Measurements from ENCODE around the gene ENO1.
A peak's percentile ranks its signal among the peaks of the same experiment; 100 is the strongest.
"Not testable (repeated sequence)": the region's sequence is repeated elsewhere in the genome, so short reads cannot be mapped to it uniquely, and the experiment has no call there.

Gene ENO1

GRCh38 chr1:8878448-8878697 lies at the start of gene ENO1:
TSS of gene ENO1 (minus strand) at chr1:8878686. CDS start at chr1:8874908, 3,778 bp downstream.
- H3K9me3 Mint-ChIP-seq = no peaks in the 10 kb centered on the region
- peaks cover 53% of the 10 kb centered on the region for H3K36me3 Mint-ChIP-seq (ENCODE audit: low read depth)
- H3K4me3 Mint-ChIP-seq = peak within 1 kb of the TSS; percentile 99
- H3K4me1 Mint-ChIP-seq (ENCODE audit: low read depth) = peaks cover 40% of the 10 kb centered on the region
- peak within 1 kb of the TSS; percentile 99 for H3K27ac Mint-ChIP-seq
- H3K27me3 Mint-ChIP-seq (ENCODE audit: low read depth) = no peaks in the 10 kb centered on the region

DNA sequence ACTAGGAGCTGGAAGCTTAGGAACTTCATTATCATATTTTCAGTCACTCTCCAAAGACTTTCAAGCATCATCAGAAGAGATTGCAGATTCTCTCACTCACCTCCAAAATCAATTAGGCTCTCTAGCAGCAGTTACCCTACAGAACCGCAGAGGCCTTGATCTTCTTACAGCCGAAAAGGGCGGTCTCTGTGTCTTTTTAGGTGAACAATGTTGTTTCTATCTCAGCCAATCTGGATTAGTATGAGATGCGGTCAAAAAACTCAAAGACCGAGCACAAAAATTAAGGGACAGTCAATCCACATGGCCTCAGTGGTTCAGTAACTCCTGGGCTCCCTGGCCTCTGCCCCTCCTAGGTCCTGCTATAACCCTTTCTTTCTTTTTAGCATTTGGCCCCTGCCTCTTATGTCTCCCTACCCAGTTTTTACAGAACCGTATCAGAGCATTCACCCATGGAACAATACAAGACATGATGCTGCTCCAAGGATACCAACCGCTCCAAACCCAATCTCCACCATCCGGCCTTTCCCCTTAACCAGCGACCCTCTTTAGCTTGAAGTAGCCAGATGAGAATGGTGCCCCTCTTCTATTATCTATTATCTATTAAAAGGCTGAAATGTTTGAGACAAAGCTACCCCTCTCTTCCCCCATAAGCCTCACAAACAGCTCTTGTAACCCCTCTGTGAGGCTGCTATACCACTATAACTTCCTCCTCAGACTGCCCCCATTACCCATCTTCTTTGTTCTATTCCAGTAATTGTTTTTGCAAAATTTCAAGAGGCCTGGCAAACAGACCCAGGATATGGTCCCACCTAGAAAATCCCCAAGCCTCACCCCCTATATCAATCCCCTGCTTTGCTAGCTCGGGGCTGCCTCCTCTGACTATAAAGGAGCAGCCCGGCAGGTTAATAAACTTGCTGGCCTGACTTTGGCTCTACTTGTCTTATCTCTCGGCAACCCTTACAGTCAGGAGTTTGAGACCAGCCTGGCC lies 48.5 kb upstream of the ENO1 start:
- Mint-ChIP-seq H3K27me3 (ENCODE audit: low read depth) (no peaks in the 10 kb centered on the region), H3K36me3 (ENCODE audit: low read depth) (peaks cover 2% of the 10 kb centered on the region), H3K4me1 (ENCODE audit: low read depth) (peaks cover 20% of the 10 kb centered on the region), H3K4me3 (no peak overlapping the region), H3K9me3 (no peaks in the 10 kb centered on the region), H3K27ac (no peak overlapping the region)

GRCh38 chr1:8925960-8926359 lies 47.5 kb upstream of the ENO1 start:
- H3K36me3 Mint-ChIP-seq (ENCODE audit: low read depth) = peaks cover 3% of the 10 kb centered on the region
- no peak overlapping the region for H3K27ac Mint-ChIP-seq
- H3K27me3 Mint-ChIP-seq (ENCODE audit: low read depth) = no peaks in the 10 kb centered on the region
- H3K4me1 Mint-ChIP-seq (ENCODE audit: low read depth) = peaks cover 25% of the 10 kb centered on the region
- H3K4me3 Mint-ChIP-seq = no peak overlapping the region
- H3K9me3 Mint-ChIP-seq = no peaks in the 10 kb centered on the region

GRCh38 chr1:8925406-8925805 lies 46.9 kb upstream of the ENO1 start:
- Mint-ChIP-seq H3K36me3 (ENCODE audit: low read depth) (peaks cover 7% of the 10 kb centered on the region), H3K9me3 (no peaks in the 10 kb centered on the region), H3K27ac (no peak overlapping the region), H3K27me3 (ENCODE audit: low read depth) (no peaks in the 10 kb centered on the region), H3K4me3 (no peak overlapping the region), H3K4me1 (ENCODE audit: low read depth) (peaks cover 27% of the 10 kb centered on the region)

- Mint-ChIP-seq H3K27ac (no peak overlapping the region), H3K4me3 (no peak overlapping the region), H3K9me3 (no peaks in the 10 kb centered on the region), H3K4me1 (ENCODE audit: low read depth) (peaks cover 30% of the 10 kb centered on the region), H3K36me3 (ENCODE audit: low read depth) (peaks cover 11% of the 10 kb centered on the region), H3K27me3 (ENCODE audit: low read depth) (no peaks in the 10 kb centered on the region)
These were observed 44.5 kb upstream of the ENO1 start for GRCh38 chr1:8922962-8923361.

- not testable (repeated sequence) for H3K27me3 Mint-ChIP-seq (ENCODE audit: low read depth); H3K27ac Mint-ChIP-seq; H3K9me3 Mint-ChIP-seq; H3K4me3 Mint-ChIP-seq
- H3K36me3 Mint-ChIP-seq (ENCODE audit: low read depth) = peaks cover 13% of the 10 kb centered on the region
- H3K4me1 Mint-ChIP-seq (ENCODE audit: low read depth) = peaks cover 35% of the 10 kb centered on the region
These were observed 39.0 kb upstream of the ENO1 start for GRCh38 chr1:8917536-8917935.

- peaks cover 5% of the 10 kb centered on the region for H3K36me3 Mint-ChIP-seq (ENCODE audit: low read depth)
- H3K27ac Mint-ChIP-seq = no peak overlapping the region
- H3K9me3 Mint-ChIP-seq = no peaks in the 10 kb centered on the region
- no peak overlapping the region for H3K4me3 Mint-ChIP-seq
- H3K27me3 Mint-ChIP-seq (ENCODE audit: low read depth) = no peaks in the 10 kb centered on the region
- H3K4me1 Mint-ChIP-seq (ENCODE audit: low read depth) = peaks cover 25% of the 10 kb centered on the region
These were observed 37.0 kb upstream of the ENO1 start for GRCh38 chr1:8915446-8915845.

DNA sequence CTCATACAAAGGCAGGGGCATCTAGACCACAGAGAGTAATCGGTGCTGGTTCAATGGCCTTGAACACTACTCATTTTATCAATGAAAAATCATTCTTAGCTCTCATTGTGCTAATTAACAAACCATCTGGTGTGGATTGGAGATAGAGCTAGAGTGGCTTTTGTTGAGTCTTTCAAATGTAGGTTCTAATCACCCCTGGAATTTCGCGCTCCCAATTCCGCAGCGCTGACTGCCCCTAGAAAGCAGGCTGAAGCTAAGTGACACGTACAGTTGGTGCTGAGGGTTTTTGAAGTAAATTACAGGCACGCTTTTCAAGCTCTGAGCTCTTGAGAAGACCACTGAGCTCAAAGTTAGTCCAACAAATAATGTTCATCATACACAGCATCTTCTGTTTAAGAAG lies 36.0 kb upstream of the ENO1 start:
- Mint-ChIP-seq H3K9me3 (no peaks in the 10 kb centered on the region), H3K4me3 (no peak overlapping the region), H3K27ac (no peak overlapping the region), H3K27me3 (ENCODE audit: low read depth) (no peaks in the 10 kb centered on the region), H3K36me3 (ENCODE audit: low read depth) (peaks cover 7% of the 10 kb centered on the region), H3K4me1 (ENCODE audit: low read depth) (peaks cover 27% of the 10 kb centered on the region)

DNA sequence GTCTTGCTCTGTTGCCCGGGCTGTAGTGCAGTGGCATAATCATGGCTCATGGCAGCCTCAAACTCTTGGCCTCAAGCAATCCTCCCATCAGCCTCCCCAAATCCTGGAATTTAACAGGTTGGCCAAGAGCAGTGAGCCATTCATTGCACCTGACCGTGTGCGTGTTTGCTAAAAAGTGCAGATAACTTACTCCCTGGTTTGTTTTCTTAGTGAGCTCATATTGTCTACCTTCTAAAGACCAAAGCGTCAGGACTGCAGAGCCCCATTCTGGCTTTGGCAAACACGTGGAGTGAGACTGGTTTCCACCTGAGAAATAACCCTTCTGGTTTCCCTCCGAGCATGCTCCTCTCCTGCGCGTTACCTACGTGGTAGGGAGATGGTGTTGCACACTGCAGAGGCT lies 35.0 kb upstream of the ENO1 start:
- H3K4me1 Mint-ChIP-seq (ENCODE audit: low read depth) = peaks cover 20% of the 10 kb centered on the region
- no peaks in the 10 kb centered on the region for H3K9me3 Mint-ChIP-seq
- no peak overlapping the region for H3K27ac Mint-ChIP-seq
- no peaks in the 10 kb centered on the region for H3K27me3 Mint-ChIP-seq (ENCODE audit: low read depth)
- no peak overlapping the region for H3K4me3 Mint-ChIP-seq
- peaks cover 5% of the 10 kb centered on the region for H3K36me3 Mint-ChIP-seq (ENCODE audit: low read depth)

GRCh38 chr1:8911416-8912309 lies 33.2 kb upstream of the ENO1 start:
- Mint-ChIP-seq H3K9me3 (no peaks in the 10 kb centered on the region), H3K27me3 (ENCODE audit: low read depth) (peaks cover 3% of the 10 kb centered on the region), H3K4me3 (no peak overlapping the region), H3K27ac (no peak overlapping the region), H3K4me1 (ENCODE audit: low read depth) (peaks cover 22% of the 10 kb centered on the region), H3K36me3 (ENCODE audit: low read depth) (peaks cover 5% of the 10 kb centered on the region)

DNA sequence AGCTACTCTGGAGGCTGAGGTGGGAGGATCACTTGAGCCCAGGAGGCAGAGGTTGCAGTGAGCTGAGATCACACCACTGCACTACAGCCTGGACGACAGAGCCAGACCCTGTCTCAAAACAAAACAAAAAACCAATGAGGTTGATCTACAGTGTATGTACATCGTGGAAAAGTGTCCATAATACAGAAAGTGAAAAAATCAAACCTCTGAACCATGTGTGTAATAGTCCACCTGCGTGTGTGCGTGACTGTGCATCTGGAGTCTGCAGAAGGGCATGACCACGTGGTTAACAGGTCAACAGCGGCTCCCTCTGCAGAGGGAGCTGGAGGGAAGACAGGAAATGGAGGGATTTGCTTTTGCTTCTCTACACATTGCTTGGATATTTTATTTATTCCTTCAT lies 32.4 kb upstream of the ENO1 start:
- Mint-ChIP-seq H3K4me1 (ENCODE audit: low read depth) (peaks cover 21% of the 10 kb centered on the region), H3K27me3 (ENCODE audit: low read depth) (peaks cover 3% of the 10 kb centered on the region), H3K36me3 (ENCODE audit: low read depth) (peaks cover 4% of the 10 kb centered on the region), H3K4me3 (no peak overlapping the region), H3K27ac (no peak overlapping the region), H3K9me3 (no peaks in the 10 kb centered on the region)

DNA sequence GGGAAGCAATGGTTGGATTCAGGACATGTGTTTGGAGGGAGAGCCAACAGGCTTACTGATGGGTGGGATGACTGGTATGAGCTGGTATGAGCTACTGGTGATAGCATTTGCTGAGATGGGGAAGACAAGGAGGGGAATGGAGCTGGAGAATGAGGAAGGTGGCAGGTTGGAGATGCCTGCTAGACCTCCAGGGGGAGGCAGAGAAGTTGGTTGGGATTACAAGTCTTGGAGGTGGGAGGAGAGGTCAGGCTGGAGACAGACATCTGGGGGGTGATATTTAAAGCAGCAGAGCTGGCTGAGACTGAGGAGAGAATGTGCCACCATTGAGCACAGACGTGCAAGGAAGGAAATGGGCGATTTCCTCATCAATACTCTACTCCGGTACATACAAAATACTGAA lies 31.8 kb upstream of the ENO1 start:
- peaks cover 4% of the 10 kb centered on the region for H3K36me3 Mint-ChIP-seq (ENCODE audit: low read depth)
- no peak overlapping the region for H3K4me3 Mint-ChIP-seq
- no peak overlapping the region for H3K27ac Mint-ChIP-seq
- H3K9me3 Mint-ChIP-seq = no peaks in the 10 kb centered on the region
- peaks cover 3% of the 10 kb centered on the region for H3K27me3 Mint-ChIP-seq (ENCODE audit: low read depth)
- peaks cover 25% of the 10 kb centered on the region for H3K4me1 Mint-ChIP-seq (ENCODE audit: low read depth)

- Mint-ChIP-seq H3K27me3 (ENCODE audit: low read depth) (peaks cover 3% of the 10 kb centered on the region), H3K4me1 (ENCODE audit: low read depth) (peaks cover 27% of the 10 kb centered on the region), H3K36me3 (ENCODE audit: low read depth) (peaks cover 4% of the 10 kb centered on the region), H3K9me3 (no peaks in the 10 kb centered on the region), H3K4me3 (no peak overlapping the region), H3K27ac (peak overlapping the region; percentile 7)
These were observed 30.1 kb upstream of the ENO1 start for GRCh38 chr1:8908388-8909151.

- Mint-ChIP-seq H3K9me3 (peaks cover 5% of the 10 kb centered on the region), H3K4me1 (ENCODE audit: low read depth) (peaks cover 37% of the 10 kb centered on the region), H3K27ac (peak overlapping the region; percentile 23), H3K27me3 (ENCODE audit: low read depth) (peaks cover 3% of the 10 kb centered on the region), H3K36me3 (ENCODE audit: low read depth) (peaks cover 6% of the 10 kb centered on the region), H3K4me3 (no peak overlapping the region)
These were observed 27.2 kb upstream of the ENO1 start for GRCh38 chr1:8905582-8906191.

Measured in T-helper 1 cell treated with Interleukin-12 subunit alpha and Interleukin-12 subunit beta and Interleukin-4 antibody, amounts not matched to agents 30 μg/mL and 1 μg/mL, for 36 hours (primary cell).